HG02571 (cell line): ENCODE results near the gene RPS23.

Experiments used
- ATAC-seq: cut with Tn5 transposase; IDR thresholded peaks from one replicate; pipeline ENCODE4 v1.9.1; 2021; ENCODE audit warnings: mild to moderate bottlenecking, moderate library complexity; ENCODE audit not compliant: unreplicated experiment

Gene RPS23

GRCh38 chr5:82277987-82278710, at the start of gene RPS23:
RPS23 (minus strand) TSS chr5:82278354; CDS start chr5:82278323, 31 bp downstream.
- ATAC-seq: peak; percentile 93

- ATAC-seq: no peak
These were observed 49.8 kb upstream of the RPS23 start for GRCh38 chr5:82327941-82328340.

- no peak for ATAC-seq
These were observed 47.8 kb upstream of the RPS23 start for GRCh38 chr5:82325996-82326395.

GRCh38 chr5:82325155-82325554, 47.0 kb upstream of the RPS23 start:
- no peak for ATAC-seq

GRCh38 chr5:82320966-82321365, 42.8 kb upstream of the RPS23 start:
- no peak for ATAC-seq

- ATAC-seq: no peak
These were observed 41.7 kb upstream of the RPS23 start for GRCh38 chr5:82319651-82320376.

GRCh38 chr5:82319192-82319591, 41.0 kb upstream of the RPS23 start:
- no peak for ATAC-seq

- ATAC-seq: no peak
These were observed 37.0 kb upstream of the RPS23 start for GRCh38 chr5:82314964-82315758.

- ATAC-seq: no peak
These were observed 34.9 kb upstream of the RPS23 start for GRCh38 chr5:82313016-82313415.

GRCh38 chr5:82312373-82312856, 34.3 kb upstream of the RPS23 start:
- no peak for ATAC-seq

- no peak for ATAC-seq
These were observed 31.0 kb upstream of the RPS23 start for GRCh38 chr5:82309091-82309531.

GRCh38 chr5:82308416-82308815, 30.3 kb upstream of the RPS23 start:
- ATAC-seq: no peak

GRCh38 chr5:82307451-82307850, 29.3 kb upstream of the RPS23 start:
- no peak for ATAC-seq

GRCh38 chr5:82306151-82306550, 28.0 kb upstream of the RPS23 start:
- ATAC-seq: no peak

- no peak for ATAC-seq
These were observed 23.0 kb upstream of the RPS23 start for GRCh38 chr5:82301190-82301589.

GRCh38 chr5:82298668-82299067, 20.5 kb upstream of the RPS23 start:
- ATAC-seq: no peak

- no peak for ATAC-seq
These were observed 19.6 kb upstream of the RPS23 start for GRCh38 chr5:82297711-82298110.

- no peak for ATAC-seq
These were observed 18.8 kb upstream of the RPS23 start for GRCh38 chr5:82296929-82297328.

- ATAC-seq: no peak
These were observed 17.9 kb upstream of the RPS23 start for GRCh38 chr5:82295959-82296531.

- no peak for ATAC-seq
These were observed 17.0 kb upstream of the RPS23 start for GRCh38 chr5:82295144-82295543.

GRCh38 chr5:82291420-82291819, 13.3 kb upstream of the RPS23 start:
- no peak for ATAC-seq
